ENCODE results near the gene SERGEF.

The SERGEF gene

GRCh38 chr11:17813391-17814059 lies 199.3 kb downstream of the SERGEF start:
- no peak overlapping the region for H3K4me3 ChIP-seq (ENCODE audit: low read length)
- no peak for TF ChIP-seq CTCF (conservative IDR thresholded peaks at IDR 0.05; ENCODE audit: low read depth, low read length)
- no peak for DNase-seq (ENCODE audit: low read depth)

- DNase-seq (ENCODE audit: low read depth) = no peak
- no peak for TF ChIP-seq CTCF (conservative IDR thresholded peaks at IDR 0.05; ENCODE audit: low read depth, low read length)
- H3K4me3 ChIP-seq (ENCODE audit: low read length) = no peak overlapping the region
Observed at GRCh38 chr11:17812865-17813187, 200.0 kb downstream of the SERGEF start.

- TF ChIP-seq CTCF (conservative IDR thresholded peaks at IDR 0.05; ENCODE audit: low read depth, low read length) = no peak
- DNase-seq (ENCODE audit: low read depth) = no peak
- H3K4me3 ChIP-seq (ENCODE audit: low read length) = no peak overlapping the region
Observed at GRCh38 chr11:17812091-17812864, 200.6 kb downstream of the SERGEF start.

GRCh38 chr11:17811352-17811751 lies 201.5 kb downstream of the SERGEF start:
- DNase-seq (ENCODE audit: low read depth) = no peak
- H3K4me3 ChIP-seq (ENCODE audit: low read length) = no peak overlapping the region
- no peak for TF ChIP-seq CTCF (conservative IDR thresholded peaks at IDR 0.05; ENCODE audit: low read depth, low read length)

GRCh38 chr11:17810746-17811145 lies 202.1 kb downstream of the SERGEF start:
- TF ChIP-seq CTCF (conservative IDR thresholded peaks at IDR 0.05; ENCODE audit: low read depth, low read length) = no peak
- no peak for DNase-seq (ENCODE audit: low read depth)
- H3K4me3 ChIP-seq (ENCODE audit: low read length) = no peak overlapping the region

- no peak for TF ChIP-seq CTCF (conservative IDR thresholded peaks at IDR 0.05; ENCODE audit: low read depth, low read length)
- no peak for DNase-seq (ENCODE audit: low read depth)
Observed at GRCh38 chr11:17810041-17810440, 202.8 kb downstream of the SERGEF start.

GRCh38 chr11:17807034-17807433 lies 205.8 kb downstream of the SERGEF start:
- no peak for DNase-seq (ENCODE audit: low read depth)
- TF ChIP-seq CTCF (conservative IDR thresholded peaks at IDR 0.05; ENCODE audit: low read depth, low read length) = no peak

More at GRCh38 chr11:17810041-17810440, 202.8 kb downstream of the SERGEF start:
- H3K4me3 ChIP-seq (ENCODE audit: low read length) = no peak overlapping the region

More at GRCh38 chr11:17807034-17807433, 205.8 kb downstream of the SERGEF start:
- H3K4me3 ChIP-seq (ENCODE audit: low read length) = no peak overlapping the region
